ENCODE measurements around the gene OCEL1. TPM values are rescaled to one million over a fixed set of nuclear protein-coding genes. Genes with fewer than 3 reads are reported as not detected.

The OCEL1 gene
- total RNA-seq, 2 donors from 2014 or later, result 12.4 to 13.3 TPM

- Histone ChIP-seq H3K4me1 (ENCODE audit: control insufficient read depth in 1 of 2, low read depth in 2 of 2) (peaks cover 0 to under 1% of the 10 kb centered on the region in 2 donors), H3K9me3 (no peaks in the 10 kb centered on the region), H3K27ac (no peak overlapping the region), H3K27me3 (replicated peaks; ENCODE audit: insufficient read depth) (no peaks in the 10 kb centered on the region), H3K4me3 (no peak overlapping the region), H3K36me3 (peaks cover 35% of the 10 kb centered on the region)
- ATAC-seq (ENCODE audit: insufficient number of reproducible peaks, low FRiP score, low read depth), result no peak
- TF ChIP-seq CTCF (IDR thresholded peaks at IDR 0.05), result no peak
- no peak for DNase-seq (ENCODE audit: low spot score)
Measured at GRCh38 chr19:17209126-17210036, 16.6 kb upstream of the OCEL1 start.

GRCh38 chr19:17210296-17210695 lies 15.7 kb upstream of the OCEL1 start:
- no peak overlapping the region for H3K4me3 ChIP-seq
- H3K4me1 ChIP-seq (ENCODE audit: control insufficient read depth in 1 of 2, low read depth in 2 of 2), result peaks cover 0 to 6% of the 10 kb centered on the region in 2 donors
- no peaks in the 10 kb centered on the region for H3K9me3 ChIP-seq
- H3K36me3 ChIP-seq, result peaks cover 35% of the 10 kb centered on the region
- no peaks in the 10 kb centered on the region for H3K27me3 ChIP-seq (replicated peaks; ENCODE audit: insufficient read depth)
- no peak for TF ChIP-seq CTCF (IDR thresholded peaks at IDR 0.05)
- no peak for ATAC-seq (ENCODE audit: insufficient number of reproducible peaks, low FRiP score, low read depth)
- H3K27ac ChIP-seq, result no peak overlapping the region
- DNase-seq (ENCODE audit: low spot score), result no peak

GRCh38 chr19:17211547-17212446 lies 14.2 kb upstream of the OCEL1 start:
- no peak for DNase-seq (ENCODE audit: low spot score)
- no peak for ATAC-seq (ENCODE audit: insufficient number of reproducible peaks, low FRiP score, low read depth)
- H3K4me3 ChIP-seq, result no peak overlapping the region
- no peaks in the 10 kb centered on the region for H3K9me3 ChIP-seq
- no peak for TF ChIP-seq CTCF (IDR thresholded peaks at IDR 0.05)
- peaks cover 3 to 14% of the 10 kb centered on the region in 2 donors for H3K4me1 ChIP-seq (ENCODE audit: control insufficient read depth in 1 of 2, low read depth in 2 of 2)
- H3K36me3 ChIP-seq, result peaks cover 22% of the 10 kb centered on the region
- no peak overlapping the region for H3K27ac ChIP-seq
- H3K27me3 ChIP-seq (replicated peaks; ENCODE audit: insufficient read depth), result no peaks in the 10 kb centered on the region

- H3K27ac ChIP-seq, result no peak overlapping the region
- TF ChIP-seq CTCF (IDR thresholded peaks at IDR 0.05), result no peak
- DNase-seq (ENCODE audit: low spot score), result no peak
- peaks cover 29% of the 10 kb centered on the region for H3K36me3 ChIP-seq
- no peak overlapping the region for H3K4me3 ChIP-seq
- H3K9me3 ChIP-seq, result no peaks in the 10 kb centered on the region
- H3K4me1 ChIP-seq (ENCODE audit: control insufficient read depth in 1 of 2, low read depth in 2 of 2), result peaks cover 3 to 14% of the 10 kb centered on the region in 2 donors
- H3K27me3 ChIP-seq (replicated peaks; ENCODE audit: insufficient read depth), result no peaks in the 10 kb centered on the region
- no peak for ATAC-seq (ENCODE audit: insufficient number of reproducible peaks, low FRiP score, low read depth)
Measured at GRCh38 chr19:17213334-17213733, 12.7 kb upstream of the OCEL1 start.

Measured in thoracic aorta (tissue), 2 donors.